ENCODE results near the gene KLHL36. TPM values are rescaled to one million over a fixed set of nuclear protein-coding genes. Genes with fewer than 3 reads are reported as not detected.
A peak's percentile ranks its signal among the peaks of the same experiment; 100 is the strongest.
"Not testable (repeated sequence)": the region's sequence is repeated elsewhere in the genome, so short reads cannot be mapped to it uniquely, and the experiment has no call there.

KLHL36 gene
- total RNA-seq, 1 donor from 2014 or later, result 49.0 TPM

DNA sequence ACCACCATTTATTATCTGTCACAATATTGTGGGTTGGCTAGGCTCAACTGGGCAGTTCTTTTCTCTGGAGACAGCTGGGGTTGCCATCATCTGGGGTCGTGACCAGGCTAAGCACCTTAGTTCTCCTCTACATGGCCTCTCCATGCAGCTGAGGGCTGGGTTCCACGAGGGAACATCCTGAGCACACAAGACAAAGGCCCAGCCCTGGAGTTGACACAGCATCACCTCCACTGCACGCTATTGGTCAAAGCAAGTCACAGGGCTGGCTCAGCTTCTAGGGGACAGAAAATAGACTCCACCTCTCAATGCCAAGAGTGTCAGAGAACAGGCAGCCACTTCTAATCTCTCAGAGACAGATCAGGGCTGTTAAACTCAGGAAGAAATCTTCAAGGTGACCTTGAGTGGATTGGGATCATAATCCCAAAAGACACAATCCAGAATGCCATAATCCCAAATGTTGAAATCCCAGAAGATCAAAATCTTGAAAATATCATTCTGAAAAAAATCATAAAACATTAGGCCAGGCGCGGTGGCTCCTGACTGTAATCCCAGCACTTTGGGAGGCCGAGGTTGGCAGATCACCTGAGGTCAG is 38.5 kb downstream of the KLHL36 start:
- no peak overlapping the region for H3K4me3 Mint-ChIP-seq (ENCODE audit: unreplicated experiment)
- TF ChIP-seq, protein P1, sequence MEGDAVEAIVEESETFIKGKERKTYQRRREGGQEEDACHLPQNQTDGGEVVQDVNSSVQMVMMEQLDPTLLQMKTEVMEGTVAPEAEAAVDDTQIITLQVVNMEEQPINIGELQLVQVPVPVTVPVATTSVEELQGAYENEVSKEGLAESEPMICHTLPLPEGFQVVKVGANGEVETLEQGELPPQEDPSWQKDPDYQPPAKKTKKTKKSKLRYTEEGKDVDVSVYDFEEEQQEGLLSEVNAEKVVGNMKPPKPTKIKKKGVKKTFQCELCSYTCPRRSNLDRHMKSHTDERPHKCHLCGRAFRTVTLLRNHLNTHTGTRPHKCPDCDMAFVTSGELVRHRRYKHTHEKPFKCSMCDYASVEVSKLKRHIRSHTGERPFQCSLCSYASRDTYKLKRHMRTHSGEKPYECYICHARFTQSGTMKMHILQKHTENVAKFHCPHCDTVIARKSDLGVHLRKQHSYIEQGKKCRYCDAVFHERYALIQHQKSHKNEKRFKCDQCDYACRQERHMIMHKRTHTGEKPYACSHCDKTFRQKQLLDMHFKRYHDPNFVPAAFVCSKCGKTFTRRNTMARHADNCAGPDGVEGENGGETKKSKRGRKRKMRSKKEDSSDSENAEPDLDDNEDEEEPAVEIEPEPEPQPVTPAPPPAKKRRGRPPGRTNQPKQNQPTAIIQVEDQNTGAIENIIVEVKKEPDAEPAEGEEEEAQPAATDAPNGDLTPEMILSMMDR (IDR thresholded peaks at IDR 0.05; ENCODE audit: insufficient read depth, low read depth, low read length), result no peak
- no peak for TF ChIP-seq EZH2 (IDR thresholded peaks at IDR 0.05; ENCODE audit: insufficient read depth, low read length)
- H3K9me3 Mint-ChIP-seq (ENCODE audit: unreplicated experiment), result peaks cover 2% of the 10 kb centered on the region
- Histone ChIP-seq H3K27ac (ENCODE audit: low read depth, low read length) (no peak overlapping the region), H3K4me1 (ENCODE audit: insufficient read depth, low read length) (peaks cover 16% of the 10 kb centered on the region), H3K36me3 (ENCODE audit: insufficient read depth, low read length) (no peaks in the 10 kb centered on the region), H3K4me3 (ENCODE audit: insufficient read depth, low read depth, low read length) (no peak overlapping the region), H3K9me3 (ENCODE audit: insufficient read depth, low read depth, low read length) (no peaks in the 10 kb centered on the region), H2AFZ (ENCODE audit: low read depth, low read length) (no peak overlapping the region), H3K4me2 (ENCODE audit: low read length) (no peak overlapping the region), H4K20me1 (ENCODE audit: insufficient read depth, low read length) (no peaks in the 10 kb centered on the region), H3K9ac (ENCODE audit: low read length) (no peak overlapping the region), H3K79me2 (ENCODE audit: insufficient read depth, low read length) (no peaks in the 10 kb centered on the region), H3K27me3 (ENCODE audit: insufficient read depth, low read length) (no peaks in the 10 kb centered on the region)
- H3K27ac Mint-ChIP-seq (ENCODE audit: unreplicated experiment), result no peak overlapping the region
- FAIRE-seq (no peak), DNase-seq (ENCODE audit: low read depth) (no peak)
- H3K27me3 Mint-ChIP-seq (ENCODE audit: low read depth, unreplicated experiment), result peaks cover 5% of the 10 kb centered on the region
- peaks cover 14% of the 10 kb centered on the region for H3K4me1 Mint-ChIP-seq (ENCODE audit: low read depth, unreplicated experiment)
- H3K36me3 Mint-ChIP-seq (ENCODE audit: low read depth, unreplicated experiment), result peaks cover 2% of the 10 kb centered on the region

GRCh38 chr16:84687715-84688114 is 39.4 kb downstream of the KLHL36 start:
- peak overlapping the region; percentile 51 for H3K27ac ChIP-seq (ENCODE audit: low read depth, low read length)
- H3K4me1 Mint-ChIP-seq (ENCODE audit: low read depth, unreplicated experiment), result peaks cover 14% of the 10 kb centered on the region
- DNase-seq (ENCODE audit: low read depth) (peak; percentile 92), FAIRE-seq (peak; percentile 82)
- peaks cover 5% of the 10 kb centered on the region for H3K27me3 Mint-ChIP-seq (ENCODE audit: low read depth, unreplicated experiment)
- peaks cover 2% of the 10 kb centered on the region for H3K9me3 Mint-ChIP-seq (ENCODE audit: unreplicated experiment)
- H4K20me1 ChIP-seq (ENCODE audit: insufficient read depth, low read length), result no peaks in the 10 kb centered on the region
- no peaks in the 10 kb centered on the region for H3K27me3 ChIP-seq (ENCODE audit: insufficient read depth, low read length)
- no peak overlapping the region for H3K4me3 ChIP-seq (ENCODE audit: insufficient read depth, low read depth, low read length)
- H3K4me2 ChIP-seq (ENCODE audit: low read length), result peak overlapping the region; percentile 39
- no peaks in the 10 kb centered on the region for H3K9me3 ChIP-seq (ENCODE audit: insufficient read depth, low read depth, low read length)
- peak overlapping the region; percentile 81 for H3K27ac Mint-ChIP-seq (ENCODE audit: unreplicated experiment)
- TF ChIP-seq, protein P1 (IDR thresholded peaks at IDR 0.05; ENCODE audit: insufficient read depth, low read depth, low read length), result no peak
- no peak for TF ChIP-seq EZH2 (IDR thresholded peaks at IDR 0.05; ENCODE audit: insufficient read depth, low read length)
- H3K9ac ChIP-seq (ENCODE audit: low read length), result no peak overlapping the region
- no peaks in the 10 kb centered on the region for H3K79me2 ChIP-seq (ENCODE audit: insufficient read depth, low read length)
- H3K36me3 Mint-ChIP-seq (ENCODE audit: low read depth, unreplicated experiment), result peaks cover 2% of the 10 kb centered on the region
- no peak overlapping the region for H3K4me3 Mint-ChIP-seq (ENCODE audit: unreplicated experiment)
- peaks cover 16% of the 10 kb centered on the region for H3K4me1 ChIP-seq (ENCODE audit: insufficient read depth, low read length)
- H3K36me3 ChIP-seq (ENCODE audit: insufficient read depth, low read length), result no peaks in the 10 kb centered on the region
- no peak overlapping the region for H2AFZ ChIP-seq (ENCODE audit: low read depth, low read length)

DNA sequence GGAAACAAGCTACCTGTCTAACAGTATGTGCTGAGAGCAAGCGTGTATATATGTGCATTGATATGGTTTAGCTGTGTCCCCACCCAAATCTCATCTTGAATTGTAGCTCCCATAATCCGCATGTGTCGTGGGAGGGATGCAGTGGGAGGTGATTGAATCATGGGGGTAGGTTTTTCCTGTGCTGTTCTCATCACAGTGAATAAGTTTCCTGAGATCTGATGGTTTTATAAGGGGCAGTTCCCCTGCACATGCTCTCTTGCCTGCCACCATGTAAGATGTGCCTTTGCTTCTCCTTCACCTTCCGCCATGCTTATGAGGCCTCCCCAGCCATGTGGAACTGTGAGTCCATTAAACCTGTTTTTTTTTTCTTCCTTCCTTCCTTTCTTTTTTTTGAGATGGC is 39.9 kb downstream of the KLHL36 start:
- peaks cover 14% of the 10 kb centered on the region for H3K4me1 Mint-ChIP-seq (ENCODE audit: low read depth, unreplicated experiment)
- not testable (repeated sequence) for H3K4me3 Mint-ChIP-seq (ENCODE audit: unreplicated experiment); DNase-seq (ENCODE audit: low read depth); H3K9me3 ChIP-seq (ENCODE audit: insufficient read depth, low read depth, low read length); H3K9me3 Mint-ChIP-seq (ENCODE audit: unreplicated experiment); H3K27me3 ChIP-seq (ENCODE audit: insufficient read depth, low read length); H3K27me3 Mint-ChIP-seq (ENCODE audit: low read depth, unreplicated experiment); H4K20me1 ChIP-seq (ENCODE audit: insufficient read depth, low read length); H2AFZ ChIP-seq (ENCODE audit: low read depth, low read length); H3K36me3 Mint-ChIP-seq (ENCODE audit: low read depth, unreplicated experiment); H3K4me3 ChIP-seq (ENCODE audit: insufficient read depth, low read depth, low read length); H3K36me3 ChIP-seq (ENCODE audit: insufficient read depth, low read length); FAIRE-seq; H3K79me2 ChIP-seq (ENCODE audit: insufficient read depth, low read length)
- Histone ChIP-seq H3K4me2 (ENCODE audit: low read length) (peak overlapping the region; percentile 39), H3K9ac (ENCODE audit: low read length) (peak overlapping the region; percentile 25), H3K4me1 (ENCODE audit: insufficient read depth, low read length) (peaks cover 16% of the 10 kb centered on the region), H3K27ac (ENCODE audit: low read depth, low read length) (peak overlapping the region; percentile 44)
- H3K27ac Mint-ChIP-seq (ENCODE audit: unreplicated experiment), result peak overlapping the region; percentile 81
